CD14-positive monocyte (primary cell): ENCODE results near the gene ZNF385B. TPM values are rescaled to one million over a fixed set of nuclear protein-coding genes. Genes with fewer than 3 reads are reported as not detected.

Source experiments
- DNase-seq, 3 donors: peaks; one replicate each; pipeline ENCODE4 v3.0.0-alpha.2; 2011 to 2022
- H2AFZ ChIP-seq: 2 replicates; pipeline ENCODE4 v1.6.0; 2012; ENCODE audit warnings: mild to moderate bottlenecking, low read depth, low read length, inconsistent platforms; ENCODE audit not compliant: insufficient read depth, poor library complexity, severe bottlenecking
- H3K27ac ChIP-seq, 2 donors: 1 replicate in 1 of 2; 2 replicates in 1 of 2; pipeline ENCODE4 v1.5.1; 2012 to 2013; ENCODE audit warnings: low read length in 2 of 2, control low read depth in 1 of 2, inconsistent platforms in 1 of 2, low read depth in 1 of 2, mild to moderate bottlenecking in 1 of 2
- H3K27me3 ChIP-seq, 2 donors: one replicate each; pipeline versions ENCODE4 v1.6.0 to v1.6.1; 2011 to 2013; ENCODE audit warnings: low read length in 2 of 2; ENCODE audit not compliant: control insufficient read depth in 2 of 2, insufficient read depth in 2 of 2
- H3K36me3 ChIP-seq, 2 donors: replicated peaks in 1 of 2; 1 replicate in 1 of 2; 2 replicates in 1 of 2; pipeline versions ENCODE4 v1.5.1 to v1.6.1; 2012 to 2013; ENCODE audit warnings: low read length in 2 of 2, control low read depth in 1 of 2, inconsistent platforms in 1 of 2, mild to moderate bottlenecking in 1 of 2; ENCODE audit not compliant: insufficient read depth in 2 of 2, control insufficient read depth in 1 of 2
- H3K4me1 ChIP-seq, 2 donors: 1 replicate in 1 of 2; 2 replicates in 1 of 2; pipeline versions ENCODE4 v1.5.1 to v1.6.1; 2012 to 2013; ENCODE audit warnings: low read length in 2 of 2, control low read depth in 1 of 2, inconsistent platforms in 1 of 2, mild to moderate bottlenecking in 1 of 2, moderate library complexity in 1 of 2; ENCODE audit not compliant: insufficient read depth in 2 of 2, control insufficient read depth in 1 of 2
- H3K4me2 ChIP-seq: replicated peaks from 2 replicates; pipeline ENCODE3; 2012; ENCODE audit warnings: low read length, moderate library complexity, mild to moderate bottlenecking; ENCODE audit not compliant: poor library complexity, severe bottlenecking; ENCODE audit errors: extremely low read depth
- H3K4me3 ChIP-seq, 3 experiments: fragments of 200-600 bp in 1 of 3; sonication (generic) in 1 of 3; replicated peaks in 1 of 3; 1 replicate in 2 of 3; 2 replicates in 1 of 3; pipeline ENCODE4 v1.5.1; 2011 to 2013; ENCODE audit warnings: low read length in 3 of 3, mild to moderate bottlenecking in 3 of 3, control low read depth in 2 of 3, low read depth in 2 of 3, inconsistent platforms in 1 of 3, moderate library complexity in 1 of 3
- H3K79me2 ChIP-seq: 2 replicates; pipeline ENCODE4 v1.6.0; 2012; ENCODE audit warnings: mild to moderate bottlenecking, control low read depth, inconsistent platforms, low read length, moderate library complexity; ENCODE audit not compliant: insufficient read depth
- H3K9ac ChIP-seq: 2 replicates; pipeline ENCODE4 v1.6.0; 2017; ENCODE audit warnings: low read length, mild to moderate bottlenecking; ENCODE audit not compliant: insufficient read depth, poor library complexity, severe bottlenecking
- H3K9me3 ChIP-seq, 2 donors: replicated peaks in 1 of 2; 1 replicate in 1 of 2; 2 replicates in 1 of 2; pipeline versions ENCODE4 v1.5.1 to v1.6.1; 2012 to 2013; ENCODE audit warnings: low read length in 2 of 2, control low read depth in 1 of 2; ENCODE audit not compliant: control insufficient read depth in 1 of 2, insufficient read depth in 1 of 2
- H4K20me1 ChIP-seq: 2 replicates; pipeline ENCODE4 v1.6.0; 2012; ENCODE audit warnings: mild to moderate bottlenecking, low read length, control low read depth, moderate library complexity; ENCODE audit not compliant: insufficient read depth
- H3K27ac Mint-ChIP-seq, 7 donors: one replicate each; pipeline ENCODE4 v1.8.0; 2020; ENCODE audit warnings: mild to moderate bottlenecking in 7 of 7, mixed read lengths in 7 of 7, moderate library complexity in 6 of 7, inconsistent platforms in 2 of 7
- H3K27me3 Mint-ChIP-seq, 3 donors: one replicate each; pipeline ENCODE4 v1.8.0; 2021 to 2022; ENCODE audit warnings: low read depth in 3 of 3, mild to moderate bottlenecking in 3 of 3, mixed read lengths in 3 of 3, moderate library complexity in 3 of 3, inconsistent platforms in 1 of 3
- H3K36me3 Mint-ChIP-seq, 2 donors: one replicate each; pipeline ENCODE4 v1.8.0; 2020; ENCODE audit warnings: mixed read lengths in 2 of 2, inconsistent platforms in 1 of 2, mild to moderate bottlenecking in 1 of 2
- H3K4me1 Mint-ChIP-seq: one replicate; pipeline ENCODE4 v1.8.0; 2020; ENCODE audit warnings: mild to moderate bottlenecking, mixed read lengths
- H3K4me3 Mint-ChIP-seq, 2 donors: one replicate each; pipeline ENCODE4 v1.8.0; 2020; ENCODE audit warnings: mild to moderate bottlenecking in 2 of 2, mixed read lengths in 2 of 2, moderate library complexity in 1 of 2
- H3K9me3 Mint-ChIP-seq, 7 donors: one replicate each; pipeline ENCODE4 v1.8.0; 2020 to 2022; ENCODE audit warnings: mixed read lengths in 7 of 7, mild to moderate bottlenecking in 6 of 7, moderate library complexity in 6 of 7, inconsistent platforms in 2 of 7
- CTCF ChIP-seq: fragments of 200-600 bp; IDR thresholded peaks from one replicate; pipeline ENCODE4 v1.8.0; 2022; ENCODE audit warnings: antibody characterized with exemption, mild to moderate bottlenecking
- WGBS: methylation state at CpG from one replicate; pipeline ENCODE4 v1.1.5; 2013; ENCODE audit warnings: missing lambda C conversion rate; ENCODE audit not compliant: insufficient coverage; 5-methylcytosine and 5-hydroxymethylcytosine counted together
- intact Hi-C, 2 donors: fragments of 100-400 bp; cut with micrococcal nuclease; formaldehyde crosslinking; loops; one replicate each; pipeline versions ENCODE4 v1.15.0 to v1.15.1; 2023
- polyA plus RNA-seq, 3 donors: library from polyadenylated mRNA; depleted of rRNA in 1 of 3; unstranded in 2 of 3; stranded (reverse) in 1 of 3; fragments of 300-500 nt in 2 of 3; fragments of >200 nt in 1 of 3; fragmentation: Illumina TruSeq in 2 of 3; gene quantifications; 1 replicate in 2 of 3; 2 replicates in 1 of 3; pipeline ENCODE4 v1.2.3, GENCODE V29; 2012 to 2021

Gene ZNF385B
- polyA plus RNA-seq, 3 donors = not detected

- no CpG with 5 or more reads among the region's 2 CpGs for WGBS
- Mint-ChIP-seq H3K36me3 (no peaks in the 10 kb centered on the region), H3K9me3 (peaks cover 0 to 2% (median 0%) of the 10 kb centered on the region in 7 donors), H3K4me3 (no peak overlapping the region), H3K27me3 (no peaks in the 10 kb centered on the region), H3K27ac (no peak overlapping the region), H3K4me1 (no peaks in the 10 kb centered on the region)
- no peaks in the 10 kb centered on the region for H3K36me3 ChIP-seq
- TF ChIP-seq CTCF = no peak
- no peak overlapping the region for H2AFZ ChIP-seq
- H3K4me1 ChIP-seq = no peaks in the 10 kb centered on the region
- no peak overlapping the region for H3K9ac ChIP-seq
- no peaks in the 10 kb centered on the region for H3K9me3 ChIP-seq
- no peaks in the 10 kb centered on the region for H4K20me1 ChIP-seq
- intact Hi-C loops = no loop called here
- H3K4me2 ChIP-seq = no peak overlapping the region
- H3K27me3 ChIP-seq = no peaks in the 10 kb centered on the region
- H3K27ac ChIP-seq = no peak overlapping the region
- H3K4me3 ChIP-seq = no peak overlapping the region
- H3K79me2 ChIP-seq = no peaks in the 10 kb centered on the region
- DNase-seq = no peak
Measured at GRCh38 chr2:179572544-179572943, 288.9 kb downstream of the ZNF385B start.

- H3K4me1 Mint-ChIP-seq = no peaks in the 10 kb centered on the region
- Histone ChIP-seq H3K27ac (no peak overlapping the region), H3K79me2 (no peaks in the 10 kb centered on the region), H3K4me3 (no peak overlapping the region), H3K36me3 (no peaks in the 10 kb centered on the region), H4K20me1 (no peaks in the 10 kb centered on the region), H3K9me3 (no peaks in the 10 kb centered on the region), H3K9ac (no peak overlapping the region), H3K27me3 (no peaks in the 10 kb centered on the region), H2AFZ (no peak overlapping the region), H3K4me2 (no peak overlapping the region), H3K4me1 (no peaks in the 10 kb centered on the region)
- H3K4me3 Mint-ChIP-seq = no peak overlapping the region
- DNase-seq = no peak
- H3K36me3 Mint-ChIP-seq = no peaks in the 10 kb centered on the region
- H3K27me3 Mint-ChIP-seq = no peaks in the 10 kb centered on the region
- intact Hi-C loops = no loop called here
- H3K27ac Mint-ChIP-seq = no peak overlapping the region
- WGBS = 81% methylated on average over 4 of the region's 4 CpGs
- H3K9me3 Mint-ChIP-seq = peaks cover 0 to 3% (median 0%) of the 10 kb centered on the region in 7 donors
- TF ChIP-seq CTCF = no peak
Measured at GRCh38 chr2:179571721-179572120, 289.7 kb downstream of the ZNF385B start.
